Progenitor cell of endocrine pancreas (in vitro differentiated cells): ENCODE measurements around the gene C5AR1. TPM values are rescaled to one million over a fixed set of nuclear protein-coding genes. Genes with fewer than 3 reads are reported as not detected.
"Not testable (repeated sequence)": the region's sequence is repeated elsewhere in the genome, so short reads cannot be mapped to it uniquely, and the experiment has no call there.

Experiments used
- DNase-seq: peaks from one replicate; pipeline ENCODE4 v3.0.0; 2021; ENCODE audit warnings: low spot score; ENCODE audit not compliant: unreplicated experiment
- H3K27ac Mint-ChIP-seq: 2 replicates; pipeline ENCODE4 v1.8.0; 2021; ENCODE audit warnings: mild to moderate bottlenecking, moderate library complexity, mixed read lengths
- H3K27me3 Mint-ChIP-seq: 2 replicates; pipeline ENCODE4 v1.8.0; 2021; ENCODE audit warnings: mixed read lengths
- H3K36me3 Mint-ChIP-seq: 2 replicates; pipeline ENCODE4 v1.8.0; 2022; ENCODE audit warnings: mixed read lengths; ENCODE audit not compliant: insufficient read depth
- H3K4me1 Mint-ChIP-seq: 2 replicates; pipeline ENCODE4 v1.8.0; 2021; ENCODE audit warnings: low read depth, mixed read lengths
- H3K4me3 Mint-ChIP-seq: 2 replicates; pipeline ENCODE4 v1.8.0; 2021; ENCODE audit warnings: low read depth, mild to moderate bottlenecking, moderate library complexity, mixed read lengths
- H3K9me3 Mint-ChIP-seq: 2 replicates; pipeline ENCODE4 v1.8.0; 2021; ENCODE audit warnings: low read depth, mixed read lengths
- CTCF ChIP-seq: fragments of 200-600 bp; sonication (generic); IDR thresholded peaks from one replicate; pipeline ENCODE4 v1.5.0; 2021; ENCODE audit warnings: antibody characterized with exemption, mild to moderate bottlenecking; ENCODE audit not compliant: unreplicated experiment
- total RNA-seq: library from RNA; stranded (reverse); gene quantifications from 2 replicates; pipeline ENCODE4 v1.2.1, GENCODE V29; 2021

C5AR1 gene
- total RNA-seq, 1 donor from 2014 or later, result 2.4 TPM

GRCh38 chr19:47358936-47359335, 49.3 kb downstream of the C5AR1 start:
- DNase-seq, result no peak
- Mint-ChIP-seq H3K27ac (no peak overlapping the region), H3K36me3 (peaks cover 33% of the 10 kb centered on the region)

GRCh38 chr19:47362321-47362720, 52.7 kb downstream of the C5AR1 start:
- Mint-ChIP-seq H3K27me3 (no peaks in the 10 kb centered on the region), H3K9me3 (no peaks in the 10 kb centered on the region), H3K4me1 (no peaks in the 10 kb centered on the region), H3K36me3 (peaks cover 23% of the 10 kb centered on the region), H3K4me3 (no peak overlapping the region), H3K27ac (no peak overlapping the region)
- TF ChIP-seq CTCF, result no peak
- no peak for DNase-seq

More at GRCh38 chr19:47358936-47359335, 49.3 kb downstream of the C5AR1 start:
- Mint-ChIP-seq H3K9me3 (no peaks in the 10 kb centered on the region), H3K4me3 (no peak overlapping the region), H3K4me1 (no peaks in the 10 kb centered on the region), H3K27me3 (no peaks in the 10 kb centered on the region)
- TF ChIP-seq CTCF, result no peak

DNA sequence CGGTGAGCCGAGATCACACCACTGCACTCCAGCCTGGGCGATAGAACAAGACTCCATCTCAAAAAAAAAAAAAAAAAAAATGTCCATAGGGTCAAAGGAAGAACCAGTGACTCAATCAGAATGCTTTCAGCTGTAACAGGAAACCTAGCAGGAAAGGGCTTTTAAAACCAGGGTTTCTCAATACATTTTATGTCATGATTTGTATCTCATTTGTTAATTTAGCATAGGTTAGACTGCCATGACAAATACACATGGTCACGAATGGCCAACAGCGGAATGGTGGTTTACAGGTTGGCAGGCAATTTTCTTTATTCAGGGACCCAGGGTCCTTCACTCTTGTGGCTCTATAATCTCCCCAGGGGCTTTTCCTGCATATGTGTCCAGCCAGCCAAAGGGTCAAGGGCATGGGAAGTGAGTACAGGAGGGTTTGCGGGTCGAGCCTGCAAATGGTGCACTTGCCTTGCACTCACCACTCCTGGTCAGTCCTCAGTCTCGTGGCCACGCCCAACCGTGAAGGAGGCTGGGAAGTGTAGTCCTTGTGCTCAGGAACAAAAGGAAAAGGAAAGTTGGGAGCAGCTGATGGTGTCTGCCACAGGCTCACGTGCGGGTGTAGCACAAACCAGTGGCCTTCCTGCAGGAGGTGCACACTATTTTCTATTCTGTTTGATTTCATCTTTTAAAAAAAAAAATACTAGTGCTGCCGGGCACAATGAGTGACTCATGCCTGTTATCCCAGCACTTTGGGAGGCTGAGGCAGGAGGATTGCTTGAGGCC, 54.3 kb downstream of the C5AR1 start:
- no peak overlapping the region for H3K4me3 Mint-ChIP-seq
- H3K4me1 Mint-ChIP-seq, result no peaks in the 10 kb centered on the region
- peaks cover 15% of the 10 kb centered on the region for H3K36me3 Mint-ChIP-seq
- no peaks in the 10 kb centered on the region for H3K9me3 Mint-ChIP-seq
- H3K27me3 Mint-ChIP-seq, result no peaks in the 10 kb centered on the region
- no peak for DNase-seq
- H3K27ac Mint-ChIP-seq, result no peak overlapping the region
- no peak for TF ChIP-seq CTCF

DNA sequence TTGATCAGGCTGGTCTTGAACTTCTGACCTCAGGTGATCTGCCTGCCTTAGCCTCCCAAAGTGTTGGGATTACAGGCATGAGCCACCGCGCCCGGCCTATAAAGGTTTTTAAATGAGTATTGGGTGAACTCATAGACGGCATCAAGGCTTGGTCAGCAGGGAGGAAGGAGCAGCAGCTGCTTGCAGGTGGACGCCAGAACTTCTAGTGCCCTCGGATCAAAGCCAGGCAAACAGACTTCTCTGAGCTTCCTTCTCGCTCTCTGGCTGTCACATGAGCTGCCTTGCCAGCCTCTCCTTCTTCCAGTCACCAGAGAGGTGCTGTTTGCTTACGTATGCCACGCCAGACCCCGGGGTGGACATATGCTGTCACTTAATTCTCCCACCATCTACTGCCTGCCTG, 55.8 kb downstream of the C5AR1 start:
- H3K9me3 Mint-ChIP-seq, H3K4me1 Mint-ChIP-seq, H3K4me3 Mint-ChIP-seq, DNase-seq, H3K27ac Mint-ChIP-seq, H3K27me3 Mint-ChIP-seq: not testable (repeated sequence)
- H3K36me3 Mint-ChIP-seq, result peaks cover 13% of the 10 kb centered on the region

DNA sequence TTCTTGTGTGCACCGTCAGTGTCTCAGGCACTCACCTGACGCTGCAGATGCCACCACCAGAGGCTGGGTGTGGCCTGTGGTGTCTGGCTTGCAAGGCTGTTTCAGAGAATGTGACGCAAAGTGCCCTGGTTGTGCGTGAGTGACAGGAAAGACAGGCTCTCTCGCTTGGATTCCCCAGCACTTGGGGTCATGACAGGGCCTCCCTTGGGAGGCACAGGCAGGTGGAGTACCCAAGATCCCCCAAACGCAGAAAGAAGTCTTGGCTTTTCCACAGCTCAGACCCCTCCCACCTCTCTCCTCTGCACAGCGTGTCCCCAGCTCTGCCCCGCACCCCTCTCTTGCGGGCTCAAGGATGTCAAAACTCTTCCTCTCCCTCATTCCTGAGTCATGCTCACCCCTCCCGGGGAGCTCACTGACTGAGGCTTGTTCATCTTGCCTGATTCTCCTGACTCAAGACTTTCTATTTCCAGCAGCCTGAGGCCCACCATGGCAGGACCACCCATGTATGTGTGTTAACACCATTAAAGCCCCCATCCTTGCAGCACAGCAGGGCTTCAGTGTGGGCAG, 60.5 kb downstream of the C5AR1 start:
- no peak for TF ChIP-seq CTCF
- Mint-ChIP-seq H3K4me1 (no peaks in the 10 kb centered on the region), H3K4me3 (no peak overlapping the region), H3K36me3 (peaks cover 9% of the 10 kb centered on the region), H3K9me3 (no peaks in the 10 kb centered on the region), H3K27me3 (no peaks in the 10 kb centered on the region), H3K27ac (no peak overlapping the region)
- no peak for DNase-seq

GRCh38 chr19:47371261-47371660, 61.6 kb downstream of the C5AR1 start:
- no peaks in the 10 kb centered on the region for H3K4me1 Mint-ChIP-seq
- no peak overlapping the region for H3K4me3 Mint-ChIP-seq
- no peaks in the 10 kb centered on the region for H3K9me3 Mint-ChIP-seq
- TF ChIP-seq CTCF, result no peak
- H3K27ac Mint-ChIP-seq, result no peak overlapping the region
- DNase-seq, result no peak
- peaks cover 11% of the 10 kb centered on the region for H3K36me3 Mint-ChIP-seq
- H3K27me3 Mint-ChIP-seq, result no peaks in the 10 kb centered on the region
